Measurements from ENCODE around the gene MAFG.

The MAFG gene

GRCh38 chr17:81909966-81910839 is 17.3 kb downstream of the MAFG start:
- no peak for DNase-seq (ENCODE audit: low read depth, low spot score)

- DNase-seq (ENCODE audit: low read depth, low spot score): no peak
Measured at GRCh38 chr17:81909231-81909630, 18.3 kb downstream of the MAFG start.

GRCh38 chr17:81908793-81909192 is 18.7 kb downstream of the MAFG start:
- DNase-seq (ENCODE audit: low read depth, low spot score): no peak

GRCh38 chr17:81907219-81908145 is 20.1 kb downstream of the MAFG start:
- DNase-seq (ENCODE audit: low read depth, low spot score): no peak

- no peak for DNase-seq (ENCODE audit: low read depth, low spot score)
Measured at GRCh38 chr17:81906476-81907218, 20.9 kb downstream of the MAFG start.

- no peak for DNase-seq (ENCODE audit: low read depth, low spot score)
Measured at GRCh38 chr17:81905993-81906392, 21.5 kb downstream of the MAFG start.

GRCh38 chr17:81905424-81905875 is 22.1 kb downstream of the MAFG start:
- DNase-seq (ENCODE audit: low read depth, low spot score): no peak

GRCh38 chr17:81904600-81905423 is 22.7 kb downstream of the MAFG start:
- no peak for DNase-seq (ENCODE audit: low read depth, low spot score)

- no peak for DNase-seq (ENCODE audit: low read depth, low spot score)
Measured at GRCh38 chr17:81903896-81904599, 23.5 kb downstream of the MAFG start.

GRCh38 chr17:81903415-81903831 is 24.1 kb downstream of the MAFG start:
- no peak for DNase-seq (ENCODE audit: low read depth, low spot score)

GRCh38 chr17:81902653-81903414 is 24.7 kb downstream of the MAFG start:
- DNase-seq (ENCODE audit: low read depth, low spot score): no peak

GRCh38 chr17:81902023-81902652 is 25.4 kb downstream of the MAFG start, which contains the start of gene NPB:
Gene NPB, plus strand, starts transcription at chr17:81902238. Its CDS starts 40 bp downstream, at chr17:81902278.
- no peak for DNase-seq (ENCODE audit: low read depth, low spot score)

- DNase-seq (ENCODE audit: low read depth, low spot score): no peak
Measured at GRCh38 chr17:81901167-81902022, 26.1 kb downstream of the MAFG start.

- DNase-seq (ENCODE audit: low read depth, low spot score): no peak
Measured at GRCh38 chr17:81900181-81900820, 27.2 kb downstream of the MAFG start.

- no peak for DNase-seq (ENCODE audit: low read depth, low spot score)
Measured at GRCh38 chr17:81899514-81900166, 27.9 kb downstream of the MAFG start.

- no peak for DNase-seq (ENCODE audit: low read depth, low spot score)
Measured at GRCh38 chr17:81898885-81899284, 28.6 kb downstream of the MAFG start.

Data from brain pericyte (primary cell).